IPS DF 19.7 (cell line): ENCODE measurements around the gene ABCA7.

Experiments used
- DNase-seq: peaks from one replicate; pipeline ENCODE4 v3.0.0-alpha.2; 2013; ENCODE audit warnings: low read depth, low spot score

Gene ABCA7

DNA sequence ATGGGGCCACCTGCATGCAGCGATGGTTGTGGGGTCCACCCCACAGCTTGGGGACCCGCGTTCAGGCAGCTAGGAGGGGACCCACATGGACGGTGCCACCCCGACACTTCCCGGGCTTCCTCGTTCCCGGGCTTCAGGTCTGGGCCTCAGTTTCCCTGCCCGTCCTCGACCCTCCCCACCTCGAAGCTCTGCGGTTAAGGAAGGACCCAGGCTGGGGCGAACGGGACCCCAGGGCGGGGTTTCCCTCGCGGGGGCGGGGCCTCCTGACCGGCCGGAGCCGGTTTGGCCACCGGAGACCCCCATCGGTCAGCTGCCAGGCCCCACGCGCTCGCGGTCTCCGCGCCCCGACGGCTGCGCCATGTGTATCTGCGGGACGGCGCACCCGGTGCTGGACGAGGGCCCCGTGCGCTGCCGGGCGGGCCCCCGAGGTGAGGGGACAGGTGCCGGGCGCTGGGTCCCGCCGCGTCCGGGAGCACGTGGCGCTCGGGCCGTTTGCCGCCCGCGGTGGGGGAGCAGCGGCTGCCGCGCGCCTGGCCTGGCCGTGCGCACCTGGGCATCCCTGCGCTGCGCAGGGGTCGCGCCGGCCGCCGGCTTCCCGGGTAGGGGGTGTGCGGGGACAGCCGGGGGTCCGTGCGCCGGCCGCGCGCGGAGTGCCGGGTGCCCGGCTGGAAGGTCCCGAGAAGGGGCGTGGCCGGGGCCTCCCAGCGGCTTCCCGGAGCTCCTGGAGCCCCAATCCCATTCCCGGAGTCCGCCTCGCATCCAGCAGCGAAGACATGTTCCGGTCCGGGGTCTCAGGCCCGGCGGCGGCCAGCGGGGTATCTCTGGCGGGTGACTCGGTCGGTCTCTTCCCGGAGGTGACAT, 31.3 kb downstream of the ABCA7 start:
- DNase-seq: no peak

DNA sequence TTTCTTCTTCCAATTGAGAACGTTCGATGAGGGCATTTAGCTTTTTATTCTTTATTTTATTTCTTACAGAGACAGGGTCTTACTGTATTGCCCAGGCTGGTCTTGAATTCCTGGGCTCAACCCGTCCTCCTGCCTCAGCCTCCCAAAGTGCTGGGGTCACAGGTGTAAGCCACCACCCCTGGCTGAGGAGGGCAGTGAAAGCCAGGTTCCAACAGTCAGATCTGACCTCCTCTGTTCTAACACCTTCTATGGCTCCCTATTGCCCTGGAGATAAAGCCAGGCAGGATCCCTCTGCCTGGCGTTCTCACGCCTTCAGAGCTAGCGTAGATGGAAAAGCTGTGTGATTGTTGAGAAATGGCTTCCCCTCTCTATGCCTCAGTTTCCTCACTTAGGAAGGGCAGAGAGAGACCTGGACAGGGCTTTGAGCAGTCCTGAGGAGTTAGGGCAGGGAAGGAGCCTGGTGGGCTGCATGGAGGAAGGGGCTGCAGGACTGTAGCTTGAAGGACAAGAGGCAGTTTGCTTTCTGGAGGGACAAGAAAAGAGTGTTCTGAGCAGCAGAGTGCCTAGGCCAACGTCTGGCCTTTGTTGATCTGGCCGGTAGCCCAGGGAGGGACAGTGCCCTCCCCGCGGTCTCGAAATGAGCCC, 32.6 kb downstream of the ABCA7 start:
- DNase-seq: no peak

DNA sequence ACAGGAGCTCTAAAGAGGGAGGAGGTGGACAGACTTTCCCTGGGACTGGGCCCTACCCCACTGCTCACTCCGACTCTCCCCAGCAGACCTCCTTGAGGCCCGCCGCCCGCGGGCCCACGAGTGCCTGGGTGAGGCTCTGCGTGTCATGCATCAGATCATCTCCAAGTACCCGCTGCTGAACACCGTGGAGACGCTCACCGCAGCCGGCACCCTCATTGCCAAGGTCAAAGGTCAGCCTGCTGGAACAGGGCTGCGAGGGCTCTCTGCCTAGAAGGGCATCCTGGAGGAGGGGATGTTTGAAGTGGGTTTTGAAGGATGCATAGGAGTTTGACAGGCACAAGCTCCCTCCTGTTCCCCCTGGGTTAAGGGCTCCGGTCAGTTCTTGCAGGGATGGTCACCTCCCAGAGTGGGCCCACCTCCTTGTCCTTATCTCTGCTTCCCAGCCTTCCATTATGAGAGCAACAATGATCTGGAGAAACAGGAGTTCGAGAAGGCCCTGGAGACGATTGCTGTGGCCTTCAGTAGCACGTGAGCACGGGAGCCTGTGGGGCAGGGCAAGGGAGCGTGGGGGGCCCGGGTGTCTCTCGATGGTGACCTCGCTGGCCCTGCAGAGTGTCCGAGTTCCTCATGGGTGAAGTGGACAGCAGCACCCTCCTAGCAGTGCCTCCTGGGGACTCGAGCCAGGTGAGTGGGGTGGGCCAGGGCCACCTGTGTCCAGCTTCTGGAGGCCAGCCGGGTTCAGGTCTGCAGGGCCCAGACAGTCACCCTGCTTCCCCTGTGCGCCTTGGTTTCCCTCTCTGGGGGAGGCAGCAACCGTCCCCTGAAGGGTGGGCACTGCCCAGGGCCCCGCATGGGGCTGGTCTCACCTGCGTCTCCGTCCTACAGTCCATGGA, 33.4 kb downstream of the ABCA7 start:
- DNase-seq: no peak

DNA sequence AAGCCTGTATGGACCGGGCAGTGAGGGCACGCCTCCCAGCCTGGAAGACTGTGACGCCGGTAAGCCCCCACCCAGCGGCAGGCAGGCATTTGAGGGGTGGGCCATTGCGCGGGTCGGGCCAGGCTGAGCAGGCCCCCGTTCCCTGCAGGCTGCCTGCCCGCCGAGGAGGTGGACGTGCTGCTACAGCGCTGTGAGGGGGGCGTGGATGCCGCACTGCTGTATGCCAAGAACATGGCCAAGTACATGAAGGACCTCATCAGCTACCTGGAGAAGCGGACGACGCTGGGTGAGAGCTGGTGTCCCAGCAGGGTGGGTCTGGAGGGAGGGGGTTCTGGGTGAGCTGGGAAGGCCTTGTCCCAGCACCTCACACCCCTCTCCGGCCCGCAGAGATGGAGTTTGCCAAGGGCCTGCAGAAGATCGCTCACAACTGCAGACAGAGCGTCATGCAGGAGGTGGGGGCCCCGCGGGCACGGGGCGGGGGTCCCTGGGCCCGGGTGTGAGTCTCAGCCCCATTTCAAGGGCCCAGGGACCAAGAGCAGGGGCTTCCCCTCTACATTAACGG, 34.1 kb downstream of the ABCA7 start:
- no peak for DNase-seq

DNA sequence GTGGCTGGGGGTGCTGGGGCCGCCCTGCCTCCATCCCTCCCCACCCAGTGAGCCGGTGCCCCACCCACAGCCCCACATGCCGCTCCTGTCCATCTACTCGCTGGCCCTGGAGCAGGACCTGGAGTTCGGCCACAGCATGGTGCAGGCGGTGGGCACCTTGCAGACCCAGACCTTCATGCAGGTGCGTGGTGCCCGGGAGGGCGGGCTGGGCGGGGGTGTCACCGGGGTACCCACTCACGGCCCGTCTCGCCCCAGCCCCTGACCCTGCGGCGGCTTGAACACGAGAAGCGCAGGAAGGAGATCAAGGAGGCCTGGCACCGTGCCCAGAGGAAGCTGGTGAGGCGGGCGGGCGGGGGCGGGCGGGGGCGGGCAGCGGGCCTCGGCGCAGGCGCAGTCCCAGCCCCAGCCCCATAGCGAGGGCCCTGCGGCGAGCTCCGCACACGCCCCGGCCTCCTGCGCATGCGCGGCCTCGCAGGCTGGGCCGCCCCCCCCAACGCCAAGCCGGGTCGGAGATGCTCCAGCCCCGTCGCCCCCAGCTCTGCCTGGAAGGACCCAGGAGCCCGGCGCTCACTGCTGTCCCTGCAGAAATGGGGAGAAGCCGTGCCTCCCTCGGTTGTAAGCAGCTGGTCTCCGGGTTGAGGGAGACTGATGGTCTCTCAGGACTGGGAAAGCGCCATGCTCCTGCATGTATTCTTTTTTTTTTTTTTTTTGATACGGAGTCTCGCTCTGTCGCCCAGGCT, 34.8 kb downstream of the ABCA7 start:
- no peak for DNase-seq

DNA sequence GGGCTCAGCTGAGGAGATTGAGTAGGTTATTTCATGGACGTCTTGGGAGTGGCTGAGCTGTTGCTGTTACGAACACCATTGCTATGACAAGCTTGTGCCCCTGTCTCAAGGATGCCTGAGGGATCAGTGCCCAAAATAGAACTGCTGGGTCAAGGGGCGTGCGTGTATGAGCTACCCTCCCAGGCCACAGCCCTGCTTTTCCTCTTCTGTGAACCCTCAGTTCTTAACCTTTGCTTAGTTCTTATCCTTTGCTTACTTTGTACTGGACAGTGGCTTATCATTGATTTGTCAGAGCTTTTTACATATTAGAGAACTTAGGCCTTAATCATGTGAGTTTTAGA, 36.1 kb downstream of the ABCA7 start:
- DNase-seq: no peak

DNA sequence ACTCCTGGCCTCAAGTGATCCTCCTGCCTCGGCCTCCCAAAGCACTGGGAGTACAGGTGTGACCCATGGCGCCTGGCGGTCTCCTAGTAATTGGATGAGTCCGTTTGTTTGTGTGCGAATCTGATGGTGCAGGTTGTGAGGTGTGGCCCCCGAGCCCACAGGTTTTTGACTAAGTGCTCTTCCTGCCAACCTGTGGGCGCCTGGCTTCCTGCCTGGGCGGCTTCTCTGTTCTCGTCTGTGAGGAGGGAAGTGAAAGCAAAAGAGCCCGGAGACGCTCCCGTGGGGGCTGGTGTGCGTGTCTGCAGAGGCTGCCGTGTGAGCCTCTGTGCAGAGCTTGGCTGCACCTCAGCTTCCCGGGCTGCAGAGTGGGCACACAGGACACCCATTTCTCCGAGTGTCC, 37.0 kb downstream of the ABCA7 start:
- no peak for DNase-seq

DNA sequence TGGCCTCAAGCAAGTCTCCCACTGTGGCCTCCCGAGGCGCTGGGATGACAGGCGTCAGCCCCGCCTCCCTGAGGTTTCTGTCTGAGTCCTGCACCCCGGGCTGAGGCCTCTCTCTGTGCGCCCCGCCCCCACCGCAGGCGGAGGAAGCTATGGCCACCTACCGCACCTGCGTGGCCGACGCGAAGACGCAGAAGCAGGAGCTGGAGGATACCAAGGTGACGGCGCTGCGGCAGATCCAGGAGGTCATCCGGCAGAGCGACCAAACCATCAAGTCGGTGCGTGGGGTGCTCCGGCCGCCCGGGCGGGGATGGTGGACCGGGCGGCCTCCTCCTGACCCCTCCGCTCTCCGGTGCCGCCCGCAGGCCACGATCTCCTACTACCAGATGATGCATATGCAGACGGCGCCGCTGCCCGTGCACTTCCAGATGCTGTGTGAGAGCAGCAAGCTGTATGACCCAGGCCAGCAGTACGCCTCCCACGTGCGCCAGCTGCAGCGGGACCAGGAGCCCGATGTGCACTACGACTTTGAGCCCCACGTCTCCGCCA, 39.7 kb downstream of the ABCA7 start:
- no peak for DNase-seq

DNA sequence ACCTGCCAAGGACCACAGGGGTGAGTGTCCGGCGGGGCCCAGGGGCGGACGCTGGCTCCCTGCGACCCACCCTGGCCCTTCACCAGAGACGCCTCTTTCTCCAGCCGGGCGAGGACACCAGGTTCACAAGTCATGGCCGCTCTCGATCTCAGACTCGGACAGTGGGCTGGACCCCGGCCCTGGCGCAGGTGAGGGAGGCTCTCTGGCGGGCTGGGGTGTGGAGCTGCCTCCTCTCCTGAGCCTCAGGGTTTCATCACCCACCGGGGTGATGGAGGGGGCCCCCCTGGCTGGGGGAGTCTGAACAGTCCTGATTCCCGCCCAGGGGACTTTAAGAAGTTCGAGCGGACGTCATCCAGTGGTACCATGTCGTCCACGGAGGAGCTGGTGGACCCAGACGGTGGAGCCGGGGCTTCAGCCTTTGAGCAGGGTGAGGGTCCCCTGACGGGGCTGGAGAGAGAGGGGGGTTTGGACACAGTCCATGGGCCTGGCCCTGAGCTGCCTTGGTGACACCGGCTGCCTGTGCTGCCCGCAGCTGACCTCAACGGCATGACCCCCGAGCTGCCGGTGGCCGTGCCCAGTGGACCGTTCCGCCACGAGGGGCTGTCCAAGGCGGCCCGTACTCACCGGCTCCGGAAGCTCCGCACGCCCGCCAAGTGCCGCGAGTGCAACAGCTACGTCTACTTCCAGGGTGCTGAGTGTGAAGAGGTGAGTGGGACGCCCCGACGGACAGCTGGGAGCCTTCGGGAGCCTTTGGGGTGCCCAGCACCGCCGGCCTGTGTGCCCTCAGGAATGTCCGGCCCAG, 40.7 kb downstream of the ABCA7 start:
- DNase-seq: no peak

DNA sequence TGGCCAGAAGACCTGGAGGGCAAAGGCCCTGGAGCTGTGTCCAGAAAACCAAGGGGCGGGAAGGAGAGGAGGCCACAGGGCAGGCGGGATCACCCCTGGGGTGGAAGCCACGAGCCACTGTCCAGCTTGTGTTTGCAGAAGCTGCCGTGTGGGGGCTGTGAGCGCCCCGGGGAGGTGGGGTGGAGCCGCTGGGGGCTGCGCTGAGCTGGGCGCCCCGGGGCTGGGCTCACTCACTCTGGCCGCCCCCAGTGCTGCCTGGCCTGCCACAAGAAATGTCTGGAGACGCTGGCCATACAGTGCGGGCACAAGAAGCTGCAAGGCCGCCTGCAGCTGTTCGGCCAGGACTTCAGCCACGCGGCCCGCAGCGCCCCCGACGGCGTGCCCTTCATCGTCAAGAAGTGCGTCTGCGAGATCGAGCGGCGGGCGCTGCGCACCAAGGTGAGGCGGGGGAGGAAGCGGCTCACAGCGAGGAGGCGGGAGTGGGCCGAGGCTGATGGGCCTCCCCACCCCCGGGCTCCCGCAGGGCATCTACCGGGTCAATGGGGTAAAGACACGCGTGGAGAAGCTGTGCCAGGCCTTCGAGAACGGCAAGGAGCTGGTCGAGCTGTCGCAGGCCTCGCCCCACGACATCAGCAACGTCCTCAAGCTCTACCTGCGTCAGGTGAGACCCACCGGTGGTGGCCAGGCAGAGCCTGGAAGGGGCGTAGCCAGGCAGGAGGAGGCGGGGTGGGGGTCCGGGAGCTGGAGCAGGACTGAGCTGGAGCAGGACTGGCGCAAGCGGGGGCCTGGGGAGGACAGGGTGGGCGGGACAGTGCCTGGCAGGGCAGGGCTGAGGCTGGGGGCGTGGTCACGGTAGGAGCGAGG, 41.6 kb downstream of the ABCA7 start:
- no peak for DNase-seq

DNA sequence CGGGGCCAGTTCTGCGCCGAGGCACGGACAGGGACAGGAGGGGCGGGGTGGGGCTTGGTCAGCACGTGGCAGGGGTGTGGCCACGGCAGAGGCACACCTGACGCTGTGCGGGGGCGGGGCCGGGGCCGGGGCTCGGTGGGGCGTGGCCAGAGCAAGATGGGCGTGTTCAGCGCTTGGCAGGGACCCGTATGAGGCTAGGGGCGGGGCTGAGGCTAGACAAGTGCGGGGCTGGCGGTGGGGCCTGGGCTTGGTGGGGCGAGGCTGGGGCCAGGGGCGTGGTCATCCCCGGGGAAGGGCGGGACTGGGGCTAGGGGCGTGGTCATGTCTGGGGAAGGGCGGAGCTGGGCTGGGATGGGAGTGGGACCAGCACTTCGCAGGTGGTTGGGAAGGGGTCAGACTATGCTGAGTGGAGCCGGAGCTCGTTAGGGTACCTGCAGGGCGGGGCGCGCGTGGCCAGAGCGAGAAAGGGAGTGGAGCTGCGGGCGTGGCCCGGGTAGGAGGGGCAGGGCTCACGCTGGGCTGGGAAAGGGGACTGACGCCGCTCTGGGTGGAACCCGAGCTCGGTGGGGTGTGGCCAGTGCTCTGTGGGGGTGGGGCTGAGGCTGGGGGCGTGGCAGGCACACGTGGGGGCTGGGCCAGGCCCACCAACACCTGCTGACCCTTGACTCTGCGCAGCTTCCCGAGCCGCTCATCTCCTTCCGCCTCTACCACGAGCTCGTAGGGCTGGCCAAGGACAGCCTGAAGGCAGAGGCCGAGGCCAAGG, 42.4 kb downstream of the ABCA7 start:
- DNase-seq: no peak

DNA sequence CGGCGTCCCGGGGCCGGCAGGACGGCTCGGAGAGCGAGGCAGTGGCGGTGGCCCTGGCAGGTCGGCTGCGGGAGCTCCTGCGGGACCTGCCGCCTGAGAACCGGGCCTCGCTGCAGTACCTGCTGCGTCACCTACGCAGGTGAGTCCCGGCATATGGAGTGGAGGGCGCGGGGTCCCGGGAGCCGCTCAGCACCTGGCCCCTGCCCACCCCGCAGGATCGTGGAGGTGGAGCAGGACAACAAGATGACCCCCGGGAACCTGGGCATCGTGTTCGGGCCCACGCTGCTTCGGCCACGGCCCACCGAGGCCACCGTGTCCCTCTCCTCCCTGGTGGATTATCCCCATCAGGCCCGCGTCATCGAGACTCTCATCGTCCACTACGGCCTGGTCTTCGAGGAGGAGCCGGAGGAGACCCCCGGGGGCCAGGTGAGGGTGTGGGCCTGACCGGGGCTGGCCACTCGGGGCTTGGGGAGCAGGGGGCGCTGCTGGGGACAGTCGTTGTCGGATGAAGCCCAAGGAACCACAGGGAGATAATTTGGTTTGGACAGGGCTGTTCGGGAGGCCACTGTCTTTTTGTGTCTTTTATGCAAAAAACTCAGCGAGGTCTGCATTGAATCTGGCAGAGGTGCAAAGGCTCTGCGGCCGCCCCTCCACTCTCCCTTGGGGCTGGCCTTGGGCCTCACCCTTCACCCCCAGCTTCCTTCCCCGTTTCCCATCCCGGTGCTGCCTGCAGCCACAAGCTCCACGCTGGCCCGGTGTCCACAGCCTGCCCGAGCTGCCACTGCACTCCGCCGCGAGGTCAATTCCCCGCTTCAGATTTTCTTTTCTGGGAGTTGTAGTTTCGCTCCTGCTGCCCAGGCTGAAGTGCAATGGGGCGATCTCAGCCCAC, 43.3 kb downstream of the ABCA7 start:
- no peak for DNase-seq

DNA sequence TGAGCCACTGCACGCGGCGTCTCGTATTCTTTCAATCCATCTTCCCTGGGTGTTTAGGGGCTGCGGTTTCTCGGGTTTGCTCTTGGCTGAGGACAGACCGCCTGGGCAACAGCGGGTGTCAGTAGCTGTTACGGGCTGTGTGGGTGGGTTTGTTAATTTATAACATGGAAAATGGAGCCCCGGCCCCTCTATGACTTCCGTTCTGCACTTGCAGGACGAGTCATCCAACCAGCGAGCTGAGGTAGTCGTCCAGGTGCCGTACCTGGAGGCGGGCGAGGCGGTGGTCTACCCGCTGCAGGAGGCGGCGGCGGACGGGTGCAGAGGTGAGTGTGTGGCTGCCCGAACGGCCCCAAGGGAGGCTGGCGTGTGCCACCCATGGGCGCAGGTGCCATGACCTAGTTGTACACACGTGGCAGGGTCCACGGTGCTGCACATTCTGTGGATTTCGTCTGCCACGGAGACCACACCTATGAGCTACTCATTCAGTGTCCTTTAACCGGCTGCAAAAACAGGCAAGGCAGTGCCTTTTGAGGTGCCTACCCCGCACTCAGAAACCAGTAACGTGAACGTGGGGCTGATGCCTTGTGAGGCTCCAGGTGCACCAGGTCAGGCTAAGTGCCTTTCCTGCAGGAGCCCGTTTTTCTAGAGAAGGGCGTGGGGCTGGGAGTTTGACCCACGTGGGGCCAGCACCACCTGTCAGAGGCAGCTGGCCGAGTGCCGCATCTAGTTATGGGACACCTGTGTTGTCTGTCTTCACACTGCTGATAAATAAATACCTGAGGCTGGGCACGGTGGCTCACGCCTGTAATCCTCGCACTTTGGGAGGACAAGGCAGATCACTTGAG, 44.3 kb downstream of the ABCA7 start:
- no peak for DNase-seq

DNA sequence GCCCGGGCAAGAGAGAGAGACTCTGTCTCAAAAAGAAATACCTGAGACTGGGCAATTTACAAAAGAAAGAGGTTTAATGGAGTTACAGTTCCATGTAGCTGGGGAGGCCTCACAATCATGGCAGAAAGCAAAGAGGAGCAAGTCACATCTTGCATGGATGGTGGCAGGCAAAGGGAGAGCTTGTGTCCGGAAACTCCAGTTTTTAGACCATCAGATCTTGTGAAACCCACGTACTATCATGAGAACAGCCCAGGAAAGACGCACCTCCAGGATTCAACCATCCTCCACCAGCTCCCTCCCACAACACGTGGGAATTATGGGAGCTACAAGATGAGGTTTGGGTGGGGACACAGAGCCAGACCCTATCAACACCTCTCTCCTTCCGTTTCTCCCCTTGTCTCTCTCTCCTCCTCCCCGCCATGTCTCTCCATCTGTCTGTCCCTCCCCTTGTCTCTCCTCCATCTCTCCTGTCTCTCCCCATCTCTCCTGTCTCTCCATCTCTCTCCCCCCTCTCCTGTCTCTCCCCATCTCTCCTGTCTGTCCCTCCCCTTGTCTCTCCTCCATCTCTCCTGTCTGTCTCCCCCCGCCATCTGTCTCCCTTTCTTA, 45.2 kb downstream of the ABCA7 start:
- no peak for DNase-seq

DNA sequence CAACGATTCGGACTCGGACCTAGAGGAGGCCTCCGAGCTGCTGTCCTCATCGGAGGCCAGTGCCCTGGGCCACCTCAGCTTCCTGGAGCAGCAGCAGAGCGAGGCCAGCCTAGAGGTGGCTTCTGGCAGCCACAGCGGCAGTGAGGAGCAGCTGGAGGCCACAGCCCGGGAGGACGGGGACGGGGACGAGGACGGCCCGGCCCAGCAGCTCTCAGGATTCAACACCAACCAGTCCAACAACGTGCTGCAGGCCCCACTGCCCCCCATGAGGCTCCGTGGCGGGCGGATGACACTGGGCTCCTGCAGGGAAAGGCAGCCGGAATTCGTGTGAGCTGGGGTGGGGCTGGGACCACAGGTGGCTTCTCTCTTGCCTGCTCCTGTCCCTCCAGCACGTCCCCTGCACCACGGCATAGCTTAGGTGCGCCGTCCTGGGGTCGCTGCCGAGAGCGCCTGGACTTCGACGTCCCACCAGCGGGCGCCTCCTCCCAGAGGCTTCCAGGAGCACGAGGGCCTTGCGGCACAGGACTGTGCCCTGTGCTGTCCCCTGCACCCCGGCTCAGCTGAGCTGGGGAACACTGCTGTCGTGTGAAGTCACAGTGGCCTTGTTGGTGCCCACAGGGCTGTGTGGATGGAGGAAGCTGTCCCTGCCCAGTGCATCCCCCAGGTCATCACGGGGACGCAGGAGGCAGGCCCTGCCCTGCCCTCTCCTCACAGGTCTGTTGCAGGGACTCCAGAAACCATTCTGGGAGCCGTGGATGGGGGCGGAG, 46.0 kb downstream of the ABCA7 start:
- DNase-seq: no peak
